NCI-H1417 treated with DMSO at 0.1 percent for 48 hours (cell line): Measurements from ENCODE around the gene CAPN7.
"Not testable (repeated sequence)": the region's sequence is repeated elsewhere in the genome, so short reads cannot be mapped to it uniquely, and the experiment has no call there.

Source experiments
- DNase-seq: peaks from one replicate; lab custom pipeline; 2025; lab: John Stamatoyannopoulos, UW

CAPN7 gene

GRCh38 chr3:15205934-15206661 is at the start of gene CAPN7:
CAPN7 (plus strand) TSS chr3:15206246; CDS start chr3:15206496, 250 bp downstream.
- DNase-seq, result no peak

- no peak for DNase-seq
Measured at GRCh38 chr3:15157441-15157840, 48.6 kb upstream of the CAPN7 start.

- no peak for DNase-seq
Measured at GRCh38 chr3:15159501-15160136, 46.4 kb upstream of the CAPN7 start.

GRCh38 chr3:15160662-15161061 is 45.4 kb upstream of the CAPN7 start:
- DNase-seq, result no peak

GRCh38 chr3:15161133-15161532 is 44.9 kb upstream of the CAPN7 start:
- no peak for DNase-seq

GRCh38 chr3:15163656-15164055 is 42.4 kb upstream of the CAPN7 start:
- DNase-seq, result not testable (repeated sequence)

- no peak for DNase-seq
Measured at GRCh38 chr3:15164340-15164739, 41.7 kb upstream of the CAPN7 start.

- DNase-seq, result no peak
Measured at GRCh38 chr3:15165061-15165460, 41.0 kb upstream of the CAPN7 start.

- not testable (repeated sequence) for DNase-seq
Measured at GRCh38 chr3:15166391-15166790, 39.7 kb upstream of the CAPN7 start.

GRCh38 chr3:15171096-15171495 is 35.0 kb upstream of the CAPN7 start:
- DNase-seq, result no peak

- DNase-seq, result no peak
Measured at GRCh38 chr3:15172806-15173205, 33.2 kb upstream of the CAPN7 start.

GRCh38 chr3:15174953-15175352 is 31.1 kb upstream of the CAPN7 start:
- DNase-seq, result no peak

GRCh38 chr3:15175605-15176004 is 30.4 kb upstream of the CAPN7 start:
- DNase-seq, result no peak

GRCh38 chr3:15180042-15180611 is 25.9 kb upstream of the CAPN7 start:
- DNase-seq, result no peak

GRCh38 chr3:15181511-15181910 is 24.5 kb upstream of the CAPN7 start:
- no peak for DNase-seq

- DNase-seq, result no peak
Measured at GRCh38 chr3:15181963-15182362, 24.1 kb upstream of the CAPN7 start.

GRCh38 chr3:15183011-15183410 is 23.0 kb upstream of the CAPN7 start:
- DNase-seq, result no peak

- no peak for DNase-seq
Measured at GRCh38 chr3:15185404-15185803, 20.6 kb upstream of the CAPN7 start.

GRCh38 chr3:15186101-15186476 is 20.0 kb upstream of the CAPN7 start:
- DNase-seq, result no peak

GRCh38 chr3:15186477-15187164 is 19.4 kb upstream of the CAPN7 start:
- not testable (repeated sequence) for DNase-seq

GRCh38 chr3:15197340-15198029 is 8.6 kb upstream of the CAPN7 start:
- no peak for DNase-seq

- no peak for DNase-seq
Measured at GRCh38 chr3:15198686-15199085, 7.4 kb upstream of the CAPN7 start.
